ENCODE data around the gene IKBKE. TPM values are rescaled to one million over a fixed set of nuclear protein-coding genes. Genes with fewer than 3 reads are reported as not detected.

The IKBKE gene
- total RNA-seq, 5 donors from 2014 or later (not counting 1 experiment from before 2014, with no cell fraction given), result 60.7 to 84.7 (median 81.4) TPM

DNA sequence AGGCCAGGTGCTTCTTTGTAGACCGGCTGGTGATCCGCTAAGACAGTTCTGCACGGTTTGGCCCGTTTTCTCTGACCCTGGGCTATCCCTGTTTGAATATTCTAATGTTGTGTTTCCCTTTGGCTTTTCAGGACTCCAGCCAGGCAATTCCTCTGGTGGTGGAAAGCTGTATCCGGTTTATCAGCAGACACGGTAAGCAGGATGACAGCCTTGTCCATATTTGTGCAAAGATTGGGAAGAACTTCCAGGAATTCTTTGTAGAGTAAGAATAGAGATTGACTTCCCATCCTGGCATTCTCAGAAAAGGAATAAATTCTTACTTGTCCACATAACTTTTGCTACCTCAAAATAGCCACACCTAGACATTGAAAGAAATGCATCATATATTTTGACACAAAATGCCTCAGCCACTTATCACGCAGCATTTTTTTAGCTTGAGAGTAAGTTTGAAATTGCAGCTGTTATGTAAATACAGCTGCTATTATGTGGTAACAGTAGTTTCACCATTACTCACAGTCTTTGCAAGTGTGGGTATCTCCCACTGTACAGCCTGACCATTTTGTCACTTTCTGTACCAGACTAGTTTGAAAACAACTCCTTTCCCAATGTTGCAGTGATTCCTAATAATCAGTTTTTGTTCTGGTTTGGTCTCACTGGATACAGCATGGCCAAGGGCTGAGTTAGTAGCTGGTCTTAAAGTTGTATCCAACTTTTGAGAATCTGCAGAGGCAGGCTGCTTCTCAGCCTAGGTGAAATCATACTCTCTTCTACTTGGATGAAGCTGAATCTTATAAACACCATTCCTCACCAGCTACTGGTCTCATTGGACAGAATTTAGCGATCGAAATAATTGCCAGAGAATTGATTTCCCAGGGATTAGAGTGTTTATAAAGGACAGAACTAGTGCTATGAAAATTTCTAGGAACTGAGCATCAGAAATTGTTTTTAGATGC lies 40.0 kb upstream of the IKBKE start:
- Mint-ChIP-seq H3K36me3 (peaks cover 52% of the 10 kb centered on the region), H3K4me1 (no peaks in the 10 kb centered on the region), H3K4me3 (no peak overlapping the region), H3K27me3 (no peaks in the 10 kb centered on the region), H3K9me3 (no peaks in the 10 kb centered on the region), H3K27ac (no peak overlapping the region)
- POLR2A ChIA-PET, result no interaction called here
- Histone ChIP-seq H3K27ac (ENCODE audit: low read length) (no peak overlapping the region), H3K36me3 (ENCODE audit: control insufficient read depth in 2 of 2, extremely low read depth in 1 of 2, insufficient read depth in 1 of 2, low read length in 1 of 2) (peaks cover 8 to 19% of the 10 kb centered on the region in 2 donors), H3K4me1 (ENCODE audit: control insufficient read depth in 1 of 2, extremely low read depth in 1 of 2, insufficient read depth in 2 of 2, low read length in 2 of 2) (no peaks in the 10 kb centered on the region), H3K9me3 (no peaks in the 10 kb centered on the region), H3K4me3 (ENCODE audit: control insufficient read depth in 1 of 2, extremely low read depth in 1 of 2, low read length in 1 of 2) (no peak overlapping the region), H3K27me3 (replicated peaks in 1 of 2; ENCODE audit: control insufficient read depth in 2 of 2, extremely low read depth in 1 of 2, insufficient read depth in 2 of 2, low read length in 1 of 2) (no peaks in the 10 kb centered on the region)
- ATAC-seq (replicated peaks in 1 of 4) (no peak), DNase-seq (no peak)
- 94% methylated on average over 4 of the region's 9 CpGs for WGBS (ENCODE audit: insufficient coverage)
- CTCF ChIA-PET, result interaction anchor here in 1 of 2 donors (0.6 kb wide), 1 partner anchor 298 kb away, joined by 3 read pairs; no protein-coding TSS in a partner anchor

DNA sequence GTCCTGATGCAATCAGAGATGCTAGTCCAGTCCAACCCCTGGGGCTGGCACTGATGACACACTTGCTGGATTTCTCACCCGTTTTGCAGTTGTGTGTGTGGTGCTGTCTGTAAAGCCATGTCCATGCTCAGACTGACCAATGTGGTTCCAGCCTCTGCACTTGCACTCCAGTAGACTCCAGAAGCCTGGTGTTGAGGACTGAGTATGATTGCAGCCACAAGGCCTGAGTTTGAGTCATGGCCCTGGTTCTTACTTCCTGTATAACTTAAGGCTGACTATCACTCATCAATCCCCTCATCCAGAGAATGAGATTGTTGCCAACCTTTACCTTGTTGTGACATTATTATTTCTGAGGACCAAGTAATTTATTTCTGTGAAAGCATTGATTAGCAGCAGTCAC lies 34.8 kb upstream of the IKBKE start:
- peaks cover 0 to 44% of the 10 kb centered on the region in 2 donors for H3K36me3 ChIP-seq (ENCODE audit: control insufficient read depth in 2 of 2, extremely low read depth in 1 of 2, insufficient read depth in 1 of 2, low read length in 1 of 2)
- H3K27me3 ChIP-seq (replicated peaks in 1 of 2; ENCODE audit: control insufficient read depth in 2 of 2, extremely low read depth in 1 of 2, insufficient read depth in 2 of 2, low read length in 1 of 2), result no peaks in the 10 kb centered on the region
- WGBS (ENCODE audit: insufficient coverage), result 100% methylated on average over 1 of the region's 1 CpG
- Mint-ChIP-seq H3K27ac (no peak overlapping the region), H3K4me1 (no peaks in the 10 kb centered on the region), H3K9me3 (no peaks in the 10 kb centered on the region), H3K4me3 (no peak overlapping the region), H3K36me3 (peaks cover 65% of the 10 kb centered on the region), H3K27me3 (no peaks in the 10 kb centered on the region)
- no peak overlapping the region for H3K27ac ChIP-seq (ENCODE audit: low read length)
- no peak for ATAC-seq (replicated peaks in 1 of 4)
- no peak for DNase-seq
- H3K4me1 ChIP-seq (ENCODE audit: control insufficient read depth in 1 of 2, extremely low read depth in 1 of 2, insufficient read depth in 2 of 2, low read length in 2 of 2), result no peaks in the 10 kb centered on the region
- H3K9me3 ChIP-seq, result no peaks in the 10 kb centered on the region
- POLR2A ChIA-PET, result no interaction called here
- CTCF ChIA-PET, result no interaction called here
- H3K4me3 ChIP-seq (ENCODE audit: control insufficient read depth in 1 of 2, extremely low read depth in 1 of 2, low read length in 1 of 2), result no peak overlapping the region

DNA sequence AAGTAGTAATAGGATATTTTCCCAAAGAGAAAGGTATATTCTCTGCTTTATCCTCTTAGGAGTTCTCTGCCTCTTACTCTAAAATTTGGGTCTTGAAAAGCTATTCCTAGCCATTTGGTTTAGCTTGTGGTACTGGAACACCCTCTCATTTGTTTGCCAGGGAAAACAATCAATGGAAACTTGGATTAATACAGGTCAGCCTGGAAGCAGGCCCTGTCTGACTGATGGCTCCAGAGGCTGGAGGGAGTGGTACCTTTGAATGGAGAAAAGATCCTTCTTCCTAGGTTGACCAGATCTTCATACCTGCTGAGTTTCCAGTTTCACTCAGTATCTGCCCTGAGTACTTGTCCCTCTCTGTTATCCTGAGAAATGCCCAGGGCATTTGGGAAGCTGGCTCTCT lies 31.7 kb upstream of the IKBKE start:
- POLR2A ChIA-PET, result no interaction called here
- Histone ChIP-seq H3K27ac (ENCODE audit: low read length) (no peak overlapping the region), H3K9me3 (no peaks in the 10 kb centered on the region), H3K4me1 (ENCODE audit: control insufficient read depth in 1 of 2, extremely low read depth in 1 of 2, insufficient read depth in 2 of 2, low read length in 2 of 2) (no peaks in the 10 kb centered on the region), H3K36me3 (ENCODE audit: control insufficient read depth in 2 of 2, extremely low read depth in 1 of 2, insufficient read depth in 1 of 2, low read length in 1 of 2) (peaks cover 2 to 42% of the 10 kb centered on the region in 2 donors), H3K27me3 (replicated peaks in 1 of 2; ENCODE audit: control insufficient read depth in 2 of 2, extremely low read depth in 1 of 2, insufficient read depth in 2 of 2, low read length in 1 of 2) (no peaks in the 10 kb centered on the region), H3K4me3 (ENCODE audit: control insufficient read depth in 1 of 2, extremely low read depth in 1 of 2, low read length in 1 of 2) (no peak overlapping the region)
- no peaks in the 10 kb centered on the region for H3K9me3 Mint-ChIP-seq
- H3K27me3 Mint-ChIP-seq, result no peaks in the 10 kb centered on the region
- no peaks in the 10 kb centered on the region for H3K4me1 Mint-ChIP-seq
- ATAC-seq (replicated peaks in 1 of 4) (no peak), DNase-seq (no peak)
- no peak overlapping the region for H3K4me3 Mint-ChIP-seq
- CTCF ChIA-PET, result interaction anchor here (0.6 kb wide), 2 partner anchors 41 to 227 kb away, joined by 3 to 4 read pairs; no protein-coding TSS in a partner anchor
- H3K27ac Mint-ChIP-seq, result no peak overlapping the region
- H3K36me3 Mint-ChIP-seq, result peaks cover 58% of the 10 kb centered on the region

DNA sequence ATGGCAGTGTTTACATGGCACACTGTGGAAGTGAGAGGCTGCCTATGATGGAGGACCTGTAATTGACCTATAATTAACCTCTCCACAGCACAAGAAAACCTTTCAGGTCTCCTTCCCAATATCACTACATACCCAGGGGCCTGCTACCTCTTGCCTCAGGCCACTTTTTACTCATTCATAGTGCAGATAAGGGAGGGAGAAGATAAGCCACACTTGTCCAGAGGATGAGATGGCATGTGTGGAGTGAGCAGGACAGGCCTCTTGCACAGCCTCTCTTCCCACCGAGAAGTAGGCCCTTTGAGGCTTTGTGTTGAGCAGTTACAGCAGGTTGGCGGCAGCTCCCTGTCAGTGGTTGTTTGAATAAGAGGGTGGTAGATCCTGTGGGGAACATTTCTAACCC lies 31.1 kb upstream of the IKBKE start:
- no peaks in the 10 kb centered on the region for H3K9me3 ChIP-seq
- ChIA-PET POLR2A (no interaction called here), CTCF (no interaction called here)
- no peaks in the 10 kb centered on the region for H3K27me3 ChIP-seq (replicated peaks in 1 of 2; ENCODE audit: control insufficient read depth in 2 of 2, extremely low read depth in 1 of 2, insufficient read depth in 2 of 2, low read length in 1 of 2)
- no peaks in the 10 kb centered on the region for H3K4me1 Mint-ChIP-seq
- H3K36me3 ChIP-seq (ENCODE audit: control insufficient read depth in 2 of 2, extremely low read depth in 1 of 2, insufficient read depth in 1 of 2, low read length in 1 of 2), result peaks cover 2 to 44% of the 10 kb centered on the region in 2 donors
- no peak overlapping the region for H3K27ac Mint-ChIP-seq
- no peak overlapping the region for H3K4me3 ChIP-seq (ENCODE audit: control insufficient read depth in 1 of 2, extremely low read depth in 1 of 2, low read length in 1 of 2)
- no peaks in the 10 kb centered on the region for H3K4me1 ChIP-seq (ENCODE audit: control insufficient read depth in 1 of 2, extremely low read depth in 1 of 2, insufficient read depth in 2 of 2, low read length in 2 of 2)
- peaks cover 54% of the 10 kb centered on the region for H3K36me3 Mint-ChIP-seq
- no peak overlapping the region for H3K4me3 Mint-ChIP-seq
- no peak for DNase-seq
- no CpG with 5 or more reads among the region's 2 CpGs for WGBS (ENCODE audit: insufficient coverage)
- H3K9me3 Mint-ChIP-seq, result no peaks in the 10 kb centered on the region
- H3K27ac ChIP-seq (ENCODE audit: low read length), result no peak overlapping the region
- H3K27me3 Mint-ChIP-seq, result no peaks in the 10 kb centered on the region
- no peak for ATAC-seq (replicated peaks in 1 of 4)

DNA sequence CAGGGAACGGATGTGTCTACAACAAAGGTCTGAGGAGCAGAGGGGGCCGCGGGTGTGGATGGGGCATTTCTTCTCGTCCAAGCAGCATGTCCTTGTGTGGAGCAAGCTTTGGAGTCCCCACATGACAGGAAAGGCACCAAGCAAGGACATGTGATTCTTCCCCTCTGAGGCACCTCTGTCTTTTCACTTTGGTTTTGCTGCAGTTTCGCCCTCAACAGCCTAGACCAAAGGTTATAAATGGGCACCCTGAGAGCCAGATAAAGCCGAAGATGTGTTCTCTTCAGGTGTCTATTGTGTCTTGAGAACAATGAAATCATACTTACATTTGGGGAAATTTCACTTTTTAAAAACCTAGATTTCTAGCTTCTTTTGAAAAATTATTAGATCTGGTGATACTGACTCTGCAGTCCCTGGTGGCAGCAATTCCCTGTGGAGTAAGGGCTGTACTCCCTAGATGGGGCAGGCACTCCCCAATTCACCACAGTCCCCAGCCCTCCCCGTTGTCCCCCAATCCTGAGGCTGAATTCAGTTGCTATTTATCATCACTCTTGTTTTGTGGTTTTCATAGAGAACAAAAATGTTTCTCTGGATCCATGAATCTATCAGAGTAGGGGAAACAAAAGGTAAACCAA lies 28.8 kb upstream of the IKBKE start:
- no peak overlapping the region for H3K27ac ChIP-seq (ENCODE audit: low read length)
- Mint-ChIP-seq H3K27me3 (no peaks in the 10 kb centered on the region), H3K4me1 (no peaks in the 10 kb centered on the region), H3K36me3 (peaks cover 57% of the 10 kb centered on the region), H3K4me3 (no peak overlapping the region), H3K9me3 (no peaks in the 10 kb centered on the region), H3K27ac (no peak overlapping the region)
- POLR2A ChIA-PET, result no interaction called here
- CTCF ChIA-PET, result no interaction called here
- ATAC-seq (replicated peaks in 1 of 4) (no peak), DNase-seq (no peak)
- H3K27me3 ChIP-seq (replicated peaks in 1 of 2; ENCODE audit: control insufficient read depth in 2 of 2, extremely low read depth in 1 of 2, insufficient read depth in 2 of 2, low read length in 1 of 2), result no peaks in the 10 kb centered on the region
- H3K4me3 ChIP-seq (ENCODE audit: control insufficient read depth in 1 of 2, extremely low read depth in 1 of 2, low read length in 1 of 2), result no peak overlapping the region
- no peaks in the 10 kb centered on the region for H3K9me3 ChIP-seq
- 100% methylated on average over 4 of the region's 7 CpGs for WGBS (ENCODE audit: insufficient coverage)
- no peaks in the 10 kb centered on the region for H3K4me1 ChIP-seq (ENCODE audit: control insufficient read depth in 1 of 2, extremely low read depth in 1 of 2, insufficient read depth in 2 of 2, low read length in 2 of 2)
- peaks cover 2 to 43% of the 10 kb centered on the region in 2 donors for H3K36me3 ChIP-seq (ENCODE audit: control insufficient read depth in 2 of 2, extremely low read depth in 1 of 2, insufficient read depth in 1 of 2, low read length in 1 of 2)

DNA sequence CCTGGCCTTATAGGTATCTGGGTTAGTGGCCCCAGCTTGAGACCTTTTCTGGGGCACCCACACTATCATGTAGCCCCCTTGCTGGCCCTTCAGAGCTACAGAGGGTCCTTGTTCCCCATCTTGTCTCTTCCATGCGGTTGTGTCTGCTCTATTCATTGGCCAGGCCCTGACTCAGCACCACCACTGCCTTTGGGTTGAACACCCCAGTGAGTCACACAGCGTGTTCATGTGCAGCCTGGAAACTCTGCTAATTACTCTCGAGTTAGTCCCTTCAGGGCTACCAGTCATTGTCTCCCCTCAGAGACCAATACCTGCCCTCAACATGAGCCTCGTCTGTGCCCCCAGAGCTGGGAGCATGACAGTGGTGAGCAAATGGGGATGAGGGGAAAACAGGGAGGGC lies 28.2 kb upstream of the IKBKE start:
- ATAC-seq (replicated peaks in 1 of 4), result no peak
- no peak for DNase-seq
- POLR2A ChIA-PET, result no interaction called here
- Histone ChIP-seq H3K9me3 (no peaks in the 10 kb centered on the region), H3K27me3 (replicated peaks in 1 of 2; ENCODE audit: control insufficient read depth in 2 of 2, extremely low read depth in 1 of 2, insufficient read depth in 2 of 2, low read length in 1 of 2) (no peaks in the 10 kb centered on the region), H3K27ac (ENCODE audit: low read length) (no peak overlapping the region), H3K4me3 (ENCODE audit: control insufficient read depth in 1 of 2, extremely low read depth in 1 of 2, low read length in 1 of 2) (no peak overlapping the region), H3K4me1 (ENCODE audit: control insufficient read depth in 1 of 2, extremely low read depth in 1 of 2, insufficient read depth in 2 of 2, low read length in 2 of 2) (no peaks in the 10 kb centered on the region), H3K36me3 (ENCODE audit: control insufficient read depth in 2 of 2, extremely low read depth in 1 of 2, insufficient read depth in 1 of 2, low read length in 1 of 2) (peaks cover 2 to 39% of the 10 kb centered on the region in 2 donors)
- Mint-ChIP-seq H3K9me3 (no peaks in the 10 kb centered on the region), H3K27me3 (no peaks in the 10 kb centered on the region), H3K4me3 (no peak overlapping the region), H3K27ac (no peak overlapping the region), H3K4me1 (no peaks in the 10 kb centered on the region), H3K36me3 (peaks cover 57% of the 10 kb centered on the region)
- CTCF ChIA-PET, result no interaction called here
- WGBS (ENCODE audit: insufficient coverage), result 83% methylated on average over 3 of the region's 4 CpGs

Data from T-cell (primary cell).